Smooth muscle cell (in vitro differentiated cells): ENCODE results near the gene PHLDA2. TPM values are rescaled to one million over a fixed set of nuclear protein-coding genes. Genes with fewer than 3 reads are reported as not detected.

Experiments
- DNase-seq: peaks from one replicate; lab custom pipeline; 2025; ENCODE audit not compliant: unreplicated experiment; lab: John Stamatoyannopoulos, UW
- H2AFZ ChIP-seq: fragments of 200-600 bp; sonication (generic); 2 replicates; pipeline ENCODE4 v1.6.0; 2016; ENCODE audit warnings: antibody characterized with exemption, low read depth, mild to moderate bottlenecking
- H3F3A ChIP-seq: fragments of 200-600 bp; sonication (generic); 2 replicates; pipeline ENCODE4 v1.6.0; 2017; ENCODE audit warnings: antibody characterized with exemption, low read depth
- H3K27ac ChIP-seq: fragments of 200-600 bp; sonication (generic); 2 replicates; pipeline ENCODE4 v1.5.1; 2016; ENCODE audit warnings: low read depth, mild to moderate bottlenecking
- H3K27me3 ChIP-seq: fragments of 200-600 bp; sonication (generic); 2 replicates; pipeline ENCODE4 v1.6.1; 2016; ENCODE audit warnings: low read depth, mild to moderate bottlenecking
- H3K36me3 ChIP-seq: fragments of 200-600 bp; sonication (generic); 2 replicates; pipeline ENCODE4 v1.5.1; 2016; ENCODE audit warnings: low read depth
- H3K4me1 ChIP-seq: fragments of 200-600 bp; sonication (generic); 2 replicates; pipeline ENCODE4 v1.5.1; 2016; ENCODE audit warnings: low read depth
- H3K4me2 ChIP-seq: fragments of 200-600 bp; sonication (generic); 2 replicates; pipeline ENCODE4 v1.6.0; 2016; ENCODE audit warnings: mild to moderate bottlenecking
- H3K4me3 ChIP-seq: fragments of 200-600 bp; sonication (generic); 2 replicates; pipeline ENCODE4 v1.5.1; 2016; ENCODE audit warnings: mild to moderate bottlenecking
- H3K79me2 ChIP-seq: fragments of 200-600 bp; sonication (generic); 2 replicates; pipeline ENCODE4 v1.6.0; 2016; ENCODE audit warnings: low read depth, mild to moderate bottlenecking
- H3K9ac ChIP-seq: fragments of 200-600 bp; sonication (generic); 2 replicates; pipeline ENCODE4 v1.6.0; 2016; ENCODE audit warnings: low read depth
- H3K9me3 ChIP-seq: fragments of 200-600 bp; sonication (generic); replicated peaks from 2 replicates; pipeline ENCODE4 v1.5.1; 2016; ENCODE audit warnings: low read depth
- H4K20me1 ChIP-seq: fragments of 200-600 bp; sonication (generic); 2 replicates; pipeline ENCODE4 v1.6.0; 2016; ENCODE audit warnings: low read depth
- CTCF ChIP-seq: fragments of 200-600 bp; sonication (generic); IDR thresholded peaks from 2 replicates; pipeline ENCODE4 v1.5.1; 2017; ENCODE audit warnings: borderline replicate concordance, mild to moderate bottlenecking, antibody characterized with exemption; ENCODE audit not compliant: insufficient read depth, poor library complexity, severe bottlenecking
- WGBS: methylation state at CpG from one replicate; pipeline ENCODE4 v1.1.7; 2016; ENCODE audit warnings: low lambda C conversion rate; 5-methylcytosine and 5-hydroxymethylcytosine counted together
- polyA plus RNA-seq: library from polyadenylated mRNA; unstranded; fragments of >200 nt; fragmentation: Nextera tagmentation; extraction: Ambion mirVana; gene quantifications from 2 replicates; pipeline ENCODE4 v1.2.1, GENCODE V29; 2016
- total RNA-seq: library from RNA; depleted of rRNA; stranded (reverse); fragments of >200 nt; gene quantifications from 2 replicates; pipeline ENCODE4 v1.2.3, GENCODE V29; 2014

PHLDA2 gene
- total and polyA plus RNA-seq, 2 experiments from 2014 or later, result 11.0 to 89.3 TPM

GRCh38 chr11:2913776-2914175 lies 15.4 kb downstream of the PHLDA2 start:
- Histone ChIP-seq H3K79me2 (no peaks in the 10 kb centered on the region), H3K36me3 (no peaks in the 10 kb centered on the region), H3K4me2 (no peak overlapping the region), H2AFZ (no peak overlapping the region), H3K27me3 (no peaks in the 10 kb centered on the region), H3F3A (no peaks in the 10 kb centered on the region), H3K27ac (no peak overlapping the region), H3K9ac (no peak overlapping the region), H3K9me3 (no peaks in the 10 kb centered on the region), H4K20me1 (no peaks in the 10 kb centered on the region), H3K4me3 (no peak overlapping the region), H3K4me1 (peaks cover 13% of the 10 kb centered on the region)
- TF ChIP-seq CTCF, result no peak
- 90% methylated on average over 9 of the region's 9 CpGs for WGBS
- no peak for DNase-seq

- H2AFZ ChIP-seq, result no peak overlapping the region
These were observed 16.2 kb downstream of the PHLDA2 start for GRCh38 chr11:2913019-2913431.

GRCh38 chr11:2912498-2912897 lies 16.7 kb downstream of the PHLDA2 start:
- peak; percentile 47 for DNase-seq
- no peaks in the 10 kb centered on the region for H3K36me3 ChIP-seq
- H3K4me3 ChIP-seq, result no peak overlapping the region
- H3K79me2 ChIP-seq, result no peaks in the 10 kb centered on the region
- H3K27me3 ChIP-seq, result no peaks in the 10 kb centered on the region
- H3K9ac ChIP-seq, result peak overlapping the region; percentile 31
- H3K9me3 ChIP-seq, result no peaks in the 10 kb centered on the region
- WGBS, result 44% methylated on average over 4 of the region's 5 CpGs
- no peaks in the 10 kb centered on the region for H4K20me1 ChIP-seq
- H3K27ac ChIP-seq, result peak overlapping the region; percentile 75
- H3F3A ChIP-seq, result no peaks in the 10 kb centered on the region
- TF ChIP-seq CTCF, result no peak
- no peak overlapping the region for H2AFZ ChIP-seq
- peak overlapping the region; percentile 84 for H3K4me2 ChIP-seq
- peaks cover 13% of the 10 kb centered on the region for H3K4me1 ChIP-seq

More at GRCh38 chr11:2913019-2913431, 16.2 kb downstream of the PHLDA2 start:
- Histone ChIP-seq H3K9me3 (no peaks in the 10 kb centered on the region), H3K4me3 (no peak overlapping the region), H3K36me3 (no peaks in the 10 kb centered on the region), H3K4me2 (peak overlapping the region; percentile 84), H3K27ac (peak overlapping the region; percentile 75), H4K20me1 (no peaks in the 10 kb centered on the region), H3K4me1 (peaks cover 13% of the 10 kb centered on the region), H3K9ac (peak overlapping the region; percentile 31), H3F3A (no peaks in the 10 kb centered on the region), H3K27me3 (no peaks in the 10 kb centered on the region), H3K79me2 (no peaks in the 10 kb centered on the region)
- 55% methylated on average over 13 of the region's 13 CpGs for WGBS
- no peak for DNase-seq
- no peak for TF ChIP-seq CTCF

GRCh38 chr11:2911785-2912391 lies 17.3 kb downstream of the PHLDA2 start:
- H3K79me2 ChIP-seq, result no peaks in the 10 kb centered on the region
- peak overlapping the region; percentile 44 for H3K27ac ChIP-seq
- no peak for DNase-seq
- H3K9ac ChIP-seq, result no peak overlapping the region
- peaks cover 13% of the 10 kb centered on the region for H3K4me1 ChIP-seq
- no peaks in the 10 kb centered on the region for H3F3A ChIP-seq
- no peaks in the 10 kb centered on the region for H4K20me1 ChIP-seq
- H2AFZ ChIP-seq, result no peak overlapping the region
- no peak overlapping the region for H3K4me3 ChIP-seq
- no peaks in the 10 kb centered on the region for H3K27me3 ChIP-seq
- peak overlapping the region; percentile 84 for H3K4me2 ChIP-seq
- no peaks in the 10 kb centered on the region for H3K9me3 ChIP-seq
- 81% methylated on average over 12 of the region's 12 CpGs for WGBS
- H3K36me3 ChIP-seq, result no peaks in the 10 kb centered on the region
- no peak for TF ChIP-seq CTCF
